Measurements from ENCODE around the gene SLC17A8.
A peak's percentile ranks its signal among the peaks of the same experiment; 100 is the strongest.

The SLC17A8 gene

GRCh38 chr12:100381379-100381778, 24.5 kb downstream of the SLC17A8 start:
- H3K4me3 ChIP-seq: no peak overlapping the region

DNA sequence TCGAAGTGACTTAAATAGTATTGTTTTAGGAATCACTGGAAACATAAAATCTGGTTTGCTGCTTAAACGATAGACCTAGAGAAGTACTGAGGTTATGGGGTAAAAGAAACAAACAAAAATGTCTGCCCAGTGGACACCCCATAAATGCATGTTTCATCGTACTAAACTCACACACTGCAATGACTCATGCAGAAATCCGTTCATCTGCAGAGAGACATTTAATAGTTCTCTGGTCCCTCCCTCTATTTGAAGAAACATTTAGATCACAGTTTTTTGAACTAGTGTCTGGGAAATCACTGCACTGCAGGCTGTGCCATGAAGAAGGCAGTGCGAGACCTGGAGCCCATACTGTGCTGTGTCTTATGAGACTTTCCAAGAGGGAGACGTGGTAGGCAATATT, 25.5 kb downstream of the SLC17A8 start:
- peaks cover 11% of the 10 kb centered on the region for H3K4me1 ChIP-seq
- H3K36me3 ChIP-seq (replicated peaks): no peaks in the 10 kb centered on the region
- no peaks in the 10 kb centered on the region for H3K9me3 ChIP-seq
- no peak for DNase-seq (ENCODE audit: low spot score in 2 of 2)
- no peaks in the 10 kb centered on the region for H3K27me3 ChIP-seq (ENCODE audit: low read depth)
- H3K4me3 ChIP-seq: no peak overlapping the region
- in situ Hi-C loops (cut with MboI; ENCODE audit: low sequenced_read_pairs): no loop called here

More at GRCh38 chr12:100381379-100381778, 24.5 kb downstream of the SLC17A8 start:
- no peaks in the 10 kb centered on the region for H3K27me3 ChIP-seq (ENCODE audit: low read depth)
- in situ Hi-C loops (cut with MboI; ENCODE audit: low sequenced_read_pairs): no loop called here
- DNase-seq (ENCODE audit: low spot score in 2 of 2): no peak
- H3K36me3 ChIP-seq (replicated peaks): no peaks in the 10 kb centered on the region
- no peaks in the 10 kb centered on the region for H3K9me3 ChIP-seq
- peaks cover 11% of the 10 kb centered on the region for H3K4me1 ChIP-seq

DNA sequence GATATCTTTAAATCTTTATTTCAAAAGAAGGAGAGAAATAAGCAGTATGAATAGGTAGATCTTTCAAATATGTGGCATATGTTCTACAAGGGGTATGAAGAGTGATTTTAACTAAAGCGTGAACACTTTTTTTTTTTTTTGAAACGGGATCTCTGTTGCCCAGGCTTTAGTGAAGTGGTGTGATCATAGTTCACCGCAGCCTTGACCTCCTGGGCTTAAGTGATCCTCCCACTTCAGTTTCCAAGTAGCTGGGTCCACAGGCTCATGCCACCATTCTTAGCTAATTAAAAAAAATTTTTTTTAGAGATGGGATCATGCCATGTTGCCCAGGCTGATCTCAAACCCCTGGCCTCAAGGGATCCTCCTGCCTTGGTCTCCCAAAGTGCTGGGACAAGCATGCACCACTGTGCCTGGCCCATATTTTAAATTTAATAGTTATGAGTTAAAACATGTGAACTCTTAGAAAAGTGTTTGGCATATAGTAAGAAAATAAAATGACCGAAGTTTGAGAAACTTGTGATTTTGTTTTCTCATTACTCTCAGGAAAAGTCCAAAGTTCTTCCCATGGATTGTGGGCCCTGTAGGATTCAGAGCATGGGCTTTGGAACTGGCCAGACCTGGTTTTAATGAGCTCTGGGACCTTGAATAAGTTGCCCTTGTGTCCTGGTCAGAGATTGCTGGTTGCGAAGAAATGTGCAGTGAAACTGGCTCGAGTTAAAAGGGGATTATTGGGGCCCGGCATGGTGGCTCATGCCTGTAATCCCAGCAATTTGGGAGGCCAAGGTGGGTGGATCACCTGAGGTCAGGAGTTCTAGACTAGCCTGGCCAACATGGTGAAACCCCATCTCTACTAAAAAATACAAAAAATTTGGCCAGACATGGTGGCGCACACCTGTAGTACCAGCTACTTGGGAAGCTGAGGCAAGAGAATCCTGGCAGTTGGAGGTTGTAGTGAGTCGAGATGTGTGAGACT, 27.0 kb downstream of the SLC17A8 start:
- Histone ChIP-seq H3K4me1 (peaks cover 11% of the 10 kb centered on the region), H3K9me3 (no peaks in the 10 kb centered on the region), H3K36me3 (replicated peaks) (no peaks in the 10 kb centered on the region), H3K27me3 (ENCODE audit: low read depth) (no peaks in the 10 kb centered on the region), H3K4me3 (no peak overlapping the region)
- in situ Hi-C loops (cut with MboI; ENCODE audit: low sequenced_read_pairs): no loop called here
- no peak for DNase-seq (ENCODE audit: low spot score in 2 of 2)

DNA sequence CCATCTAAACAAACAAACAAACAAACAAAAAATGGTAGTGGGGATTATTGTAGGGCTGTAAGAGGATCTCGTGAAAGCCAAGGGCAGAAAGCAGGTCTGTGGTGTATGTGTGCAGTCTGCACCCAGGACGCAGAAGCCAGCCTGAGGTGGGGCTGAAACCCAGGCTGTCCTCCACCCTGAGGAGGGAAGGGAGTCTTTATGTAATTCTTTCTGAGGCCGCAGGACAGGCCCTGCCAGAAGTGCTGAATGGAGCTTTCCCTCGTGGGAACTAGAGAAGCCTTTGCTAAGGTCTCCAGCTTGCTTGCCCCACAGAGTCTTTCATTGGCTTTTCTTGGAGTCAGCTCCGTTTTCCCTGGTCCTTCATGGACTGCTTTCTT, 27.7 kb downstream of the SLC17A8 start:
- no peaks in the 10 kb centered on the region for H3K9me3 ChIP-seq
- H3K4me3 ChIP-seq: no peak overlapping the region
- H3K36me3 ChIP-seq (replicated peaks): no peaks in the 10 kb centered on the region
- in situ Hi-C loops (cut with MboI; ENCODE audit: low sequenced_read_pairs): no loop called here
- H3K4me1 ChIP-seq: peaks cover 11% of the 10 kb centered on the region
- no peaks in the 10 kb centered on the region for H3K27me3 ChIP-seq (ENCODE audit: low read depth)
- DNase-seq (ENCODE audit: low spot score in 2 of 2): no peak

- H3K4me3 ChIP-seq: no peak overlapping the region
- H3K36me3 ChIP-seq (replicated peaks): no peaks in the 10 kb centered on the region
- in situ Hi-C loops (cut with MboI; ENCODE audit: low sequenced_read_pairs): no loop called here
- peaks cover 2% of the 10 kb centered on the region for H3K4me1 ChIP-seq
- H3K9me3 ChIP-seq: no peaks in the 10 kb centered on the region
- no peak for DNase-seq (ENCODE audit: low spot score in 2 of 2)
- H3K27me3 ChIP-seq (ENCODE audit: low read depth): no peaks in the 10 kb centered on the region
These were observed 31.5 kb downstream of the SLC17A8 start for GRCh38 chr12:100388382-100388781.

DNA sequence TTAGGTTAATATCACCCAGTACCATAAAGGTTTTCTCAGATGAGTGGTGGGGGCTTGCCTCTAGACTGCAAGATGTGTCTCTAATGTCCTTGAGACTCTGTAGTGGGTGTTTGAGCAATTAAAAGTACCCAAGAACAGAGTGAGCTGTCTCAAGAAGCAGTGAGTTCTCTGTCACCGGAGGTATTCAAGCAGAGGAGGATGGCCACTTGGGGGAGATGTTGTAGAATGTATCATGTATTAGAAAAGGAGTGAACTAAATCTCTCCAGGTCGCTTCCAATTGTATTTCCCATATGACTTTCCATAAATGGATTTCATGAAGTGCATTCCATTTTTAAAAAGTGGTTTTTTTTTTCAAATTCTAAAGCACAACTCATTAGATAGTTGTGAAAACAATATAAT, 35.0 kb downstream of the SLC17A8 start:
- no peak overlapping the region for H3K4me3 ChIP-seq
- H3K9me3 ChIP-seq: no peaks in the 10 kb centered on the region
- no peaks in the 10 kb centered on the region for H3K4me1 ChIP-seq
- no peaks in the 10 kb centered on the region for H3K36me3 ChIP-seq (replicated peaks)
- in situ Hi-C loops (cut with MboI; ENCODE audit: low sequenced_read_pairs): no loop called here
- H3K27me3 ChIP-seq (ENCODE audit: low read depth): no peaks in the 10 kb centered on the region
- no peak for DNase-seq (ENCODE audit: low spot score in 2 of 2)

DNA sequence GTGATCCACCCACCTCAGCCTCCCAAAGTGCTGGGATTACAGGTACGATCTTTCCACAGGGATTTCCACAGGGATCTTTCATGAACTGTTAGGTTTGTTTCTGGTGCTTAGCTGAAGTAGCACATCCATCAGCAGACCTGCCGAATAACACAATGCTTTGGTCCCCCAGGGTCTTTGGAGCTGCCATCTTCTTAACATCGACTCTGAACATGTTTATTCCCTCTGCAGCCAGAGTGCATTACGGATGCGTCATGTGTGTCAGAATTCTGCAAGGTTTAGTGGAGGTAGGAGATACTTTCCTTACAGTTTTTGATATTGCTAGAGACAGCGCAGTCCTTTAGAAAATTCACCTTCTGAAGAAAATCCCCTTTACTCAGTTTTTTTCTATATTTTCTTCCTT, 36.3 kb downstream of the SLC17A8 start:
- Histone ChIP-seq H3K4me3 (no peak overlapping the region), H3K27me3 (ENCODE audit: low read depth) (no peaks in the 10 kb centered on the region), H3K4me1 (no peaks in the 10 kb centered on the region), H3K9me3 (no peaks in the 10 kb centered on the region), H3K36me3 (replicated peaks) (no peaks in the 10 kb centered on the region)
- DNase-seq (ENCODE audit: low spot score in 2 of 2): no peak
- in situ Hi-C loops (cut with MboI; ENCODE audit: low sequenced_read_pairs): no loop called here

GRCh38 chr12:100395811-100396210, 38.9 kb downstream of the SLC17A8 start:
- Histone ChIP-seq H3K4me3 (no peak overlapping the region), H3K4me1 (peaks cover 8% of the 10 kb centered on the region), H3K27me3 (ENCODE audit: low read depth) (no peaks in the 10 kb centered on the region), H3K36me3 (replicated peaks) (no peaks in the 10 kb centered on the region), H3K9me3 (no peaks in the 10 kb centered on the region)
- no peak for DNase-seq (ENCODE audit: low spot score in 2 of 2)
- in situ Hi-C loops (cut with MboI; ENCODE audit: low sequenced_read_pairs): no loop called here

DNA sequence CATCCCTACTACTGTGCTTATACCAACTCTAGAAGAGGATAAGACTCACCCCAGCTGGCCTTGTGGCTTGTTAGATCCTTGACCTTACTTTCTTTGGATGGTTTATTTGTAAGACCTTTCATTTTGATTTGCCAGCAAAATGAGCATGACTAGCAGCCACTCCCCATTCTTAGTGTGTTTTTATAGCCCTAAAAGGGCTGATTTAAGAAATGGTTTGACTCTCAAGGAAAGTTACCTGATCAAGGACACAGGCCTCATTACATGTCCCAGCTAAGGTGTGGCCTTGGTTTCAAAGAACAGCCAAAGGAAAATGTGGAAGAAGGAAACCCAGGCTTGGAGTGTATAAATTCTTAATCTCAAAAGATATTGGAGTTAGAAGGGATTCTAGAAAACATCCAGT, 41.4 kb downstream of the SLC17A8 start:
- no peak overlapping the region for H3K4me3 ChIP-seq
- no peak for DNase-seq (ENCODE audit: low spot score in 2 of 2)
- no peaks in the 10 kb centered on the region for H3K9me3 ChIP-seq
- H3K4me1 ChIP-seq: peaks cover 15% of the 10 kb centered on the region
- in situ Hi-C loops (cut with MboI; ENCODE audit: low sequenced_read_pairs): no loop called here
- H3K27me3 ChIP-seq (ENCODE audit: low read depth): no peaks in the 10 kb centered on the region
- no peaks in the 10 kb centered on the region for H3K36me3 ChIP-seq (replicated peaks)

GRCh38 chr12:100399095-100399494, 42.2 kb downstream of the SLC17A8 start:
- no peak for DNase-seq (ENCODE audit: low spot score in 2 of 2)
- no peaks in the 10 kb centered on the region for H3K9me3 ChIP-seq
- in situ Hi-C loops (cut with MboI; ENCODE audit: low sequenced_read_pairs): no loop called here
- H3K4me3 ChIP-seq: no peak overlapping the region
- no peaks in the 10 kb centered on the region for H3K27me3 ChIP-seq (ENCODE audit: low read depth)
- H3K36me3 ChIP-seq (replicated peaks): no peaks in the 10 kb centered on the region
- H3K4me1 ChIP-seq: peaks cover 15% of the 10 kb centered on the region

GRCh38 chr12:100401660-100402059, 44.8 kb downstream of the SLC17A8 start:
- H3K4me3 ChIP-seq: no peak overlapping the region
- in situ Hi-C loops (cut with MboI; ENCODE audit: low sequenced_read_pairs): no loop called here
- H3K4me1 ChIP-seq: peaks cover 15% of the 10 kb centered on the region
- peak; percentile 42 to 46 for DNase-seq (ENCODE audit: low spot score in 2 of 2)
- no peaks in the 10 kb centered on the region for H3K27me3 ChIP-seq (ENCODE audit: low read depth)
- no peaks in the 10 kb centered on the region for H3K9me3 ChIP-seq
- H3K36me3 ChIP-seq (replicated peaks): no peaks in the 10 kb centered on the region

DNA sequence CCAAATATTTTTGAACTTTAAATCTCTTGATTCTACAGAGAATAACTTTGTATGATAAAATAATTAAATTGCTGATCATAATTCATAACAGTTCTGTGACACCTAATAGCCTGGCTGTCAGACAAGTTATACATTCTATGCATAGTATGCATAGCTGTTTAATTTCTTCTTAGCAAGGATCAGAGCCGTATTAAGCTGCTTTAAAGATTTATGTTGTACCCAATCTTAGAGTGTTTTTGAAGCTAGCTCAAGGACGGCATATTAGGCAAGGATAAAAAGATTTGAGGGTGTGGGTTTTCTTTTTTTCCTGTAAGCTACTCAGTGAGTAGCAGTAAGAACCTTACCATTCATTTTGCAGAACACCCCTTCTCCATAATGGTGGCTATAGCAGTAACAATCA, 45.9 kb downstream of the SLC17A8 start:
- no peak for DNase-seq (ENCODE audit: low spot score in 2 of 2)
- in situ Hi-C loops (cut with MboI; ENCODE audit: low sequenced_read_pairs): no loop called here
- Histone ChIP-seq H3K27me3 (ENCODE audit: low read depth) (0 out of 2 replicates have a peak, but pooled peaks cover 2% of the 10 kb centered on the region), H3K4me1 (peaks cover 15% of the 10 kb centered on the region), H3K4me3 (no peak overlapping the region), H3K36me3 (replicated peaks) (no peaks in the 10 kb centered on the region), H3K9me3 (no peaks in the 10 kb centered on the region)

GRCh38 chr12:100403446-100403845, 46.6 kb downstream of the SLC17A8 start:
- Histone ChIP-seq H3K9me3 (no peaks in the 10 kb centered on the region), H3K36me3 (replicated peaks) (no peaks in the 10 kb centered on the region)
- in situ Hi-C loops (cut with MboI; ENCODE audit: low sequenced_read_pairs): no loop called here

DNA sequence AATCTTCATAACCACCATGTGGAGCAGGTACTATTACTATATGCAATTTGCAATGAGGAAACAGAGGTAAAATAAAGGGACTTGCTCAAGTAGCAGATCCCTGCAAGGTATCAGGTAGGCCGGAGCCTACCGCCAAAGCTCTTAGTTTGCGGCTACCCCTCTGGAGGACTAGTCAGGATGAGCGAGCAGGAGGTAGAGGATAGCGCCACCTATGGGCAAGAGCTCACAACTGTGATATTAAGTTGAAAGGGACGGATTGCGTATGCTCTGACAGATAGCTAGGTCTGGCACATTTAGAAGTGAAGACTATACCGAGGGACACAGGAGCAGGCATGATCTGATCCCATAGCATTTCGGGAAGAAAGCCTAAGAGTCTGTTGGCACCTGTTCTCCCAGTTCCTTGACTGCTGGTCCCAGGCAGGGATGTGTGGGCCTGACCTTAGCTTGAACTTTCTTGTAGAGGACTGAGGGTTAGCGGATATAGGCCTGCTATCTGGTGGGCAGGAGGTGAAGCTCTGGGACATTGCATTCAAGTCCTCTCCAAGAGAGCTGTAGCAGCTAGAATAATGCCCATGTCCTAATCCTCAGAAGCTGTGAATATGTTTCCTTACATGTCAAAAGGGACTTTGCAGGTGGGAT, 48.0 kb downstream of the SLC17A8 start:
- no peaks in the 10 kb centered on the region for H3K9me3 ChIP-seq
- peak; percentile 49 to 78 for DNase-seq (ENCODE audit: low spot score in 2 of 2)
- in situ Hi-C loops (cut with MboI; ENCODE audit: low sequenced_read_pairs): no loop called here

More at GRCh38 chr12:100403446-100403845, 46.6 kb downstream of the SLC17A8 start:
- Histone ChIP-seq H3K4me1 (peaks cover 15% of the 10 kb centered on the region), H3K4me3 (no peak overlapping the region), H3K27me3 (ENCODE audit: low read depth) (0 out of 2 replicates have a peak, but pooled peaks cover 2% of the 10 kb centered on the region)
- no peak for DNase-seq (ENCODE audit: low spot score in 2 of 2)

More for the DNA sequence above, 48.0 kb downstream of the SLC17A8 start:
- no peaks in the 10 kb centered on the region for H3K36me3 ChIP-seq (replicated peaks)
- 0 out of 2 replicates have a peak, but pooled peaks cover 2% of the 10 kb centered on the region for H3K27me3 ChIP-seq (ENCODE audit: low read depth)
- no peak overlapping the region for H3K4me3 ChIP-seq
- H3K4me1 ChIP-seq: peaks cover 15% of the 10 kb centered on the region

Data from HAP-1 (cell line).